Adipocyte (in vitro differentiated cells): Measurements from ENCODE around the gene ARHGAP25.

Experiments
- DNase-seq: peaks from one replicate; pipeline ENCODE4 v3.0.0-alpha.2; 2015; ENCODE audit warnings: low read depth
- H3K27me3 ChIP-seq: replicated peaks from 2 replicates; pipeline ENCODE4 v1.7.0; 2013; ENCODE audit warnings: mild to moderate bottlenecking, low read length, moderate library complexity; ENCODE audit not compliant: control insufficient read depth, insufficient read depth
- H3K36me3 ChIP-seq: 2 replicates; pipeline ENCODE4 v1.7.0; 2013; ENCODE audit warnings: low read length, mild to moderate bottlenecking, moderate library complexity; ENCODE audit not compliant: control insufficient read depth, insufficient read depth, severe bottlenecking
- H3K4me1 ChIP-seq: 2 replicates; pipeline ENCODE4 v1.7.0; 2013; ENCODE audit warnings: mild to moderate bottlenecking, low read length, moderate library complexity; ENCODE audit not compliant: control insufficient read depth, insufficient read depth
- H3K4me3 ChIP-seq: 2 replicates; pipeline ENCODE4 v1.7.0; 2013; ENCODE audit warnings: mild to moderate bottlenecking, low read length, moderate library complexity
- H3K9ac ChIP-seq: 2 replicates; pipeline ENCODE4 v1.7.0; 2013; ENCODE audit warnings: mild to moderate bottlenecking, low read length, moderate library complexity
- H3K9me3 ChIP-seq: 2 replicates; pipeline ENCODE4 v1.7.0; 2013; ENCODE audit warnings: mild to moderate bottlenecking, low read length, moderate library complexity; ENCODE audit not compliant: control insufficient read depth

The ARHGAP25 gene

DNA sequence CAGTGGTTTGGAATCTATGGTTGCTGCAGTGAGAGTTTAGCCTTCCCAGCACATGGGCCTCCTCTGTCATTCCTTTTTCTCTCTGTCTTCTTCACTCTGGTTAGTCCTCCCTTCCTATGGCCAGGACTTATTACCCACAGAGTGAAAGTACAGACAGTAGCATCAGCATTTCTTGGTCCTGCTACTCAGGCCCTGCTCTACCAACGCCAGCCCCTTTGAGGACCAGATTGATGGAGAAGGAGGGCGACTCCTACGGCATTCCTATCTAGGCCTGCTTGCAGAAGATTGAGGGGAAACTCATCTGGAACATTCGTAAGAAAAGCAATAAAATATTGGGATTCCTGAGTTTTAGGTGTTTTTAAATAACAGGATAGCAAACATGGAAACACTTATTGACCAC lies 93.1 kb downstream of the ARHGAP25 start:
- peaks cover 39% of the 10 kb centered on the region for H3K4me1 ChIP-seq
- H3K36me3 ChIP-seq, result no peaks in the 10 kb centered on the region
- H3K9ac ChIP-seq, result no peak overlapping the region
- no peaks in the 10 kb centered on the region for H3K9me3 ChIP-seq
- DNase-seq, result no peak
- no peak overlapping the region for H3K4me3 ChIP-seq
- H3K27me3 ChIP-seq, result no peaks in the 10 kb centered on the region

DNA sequence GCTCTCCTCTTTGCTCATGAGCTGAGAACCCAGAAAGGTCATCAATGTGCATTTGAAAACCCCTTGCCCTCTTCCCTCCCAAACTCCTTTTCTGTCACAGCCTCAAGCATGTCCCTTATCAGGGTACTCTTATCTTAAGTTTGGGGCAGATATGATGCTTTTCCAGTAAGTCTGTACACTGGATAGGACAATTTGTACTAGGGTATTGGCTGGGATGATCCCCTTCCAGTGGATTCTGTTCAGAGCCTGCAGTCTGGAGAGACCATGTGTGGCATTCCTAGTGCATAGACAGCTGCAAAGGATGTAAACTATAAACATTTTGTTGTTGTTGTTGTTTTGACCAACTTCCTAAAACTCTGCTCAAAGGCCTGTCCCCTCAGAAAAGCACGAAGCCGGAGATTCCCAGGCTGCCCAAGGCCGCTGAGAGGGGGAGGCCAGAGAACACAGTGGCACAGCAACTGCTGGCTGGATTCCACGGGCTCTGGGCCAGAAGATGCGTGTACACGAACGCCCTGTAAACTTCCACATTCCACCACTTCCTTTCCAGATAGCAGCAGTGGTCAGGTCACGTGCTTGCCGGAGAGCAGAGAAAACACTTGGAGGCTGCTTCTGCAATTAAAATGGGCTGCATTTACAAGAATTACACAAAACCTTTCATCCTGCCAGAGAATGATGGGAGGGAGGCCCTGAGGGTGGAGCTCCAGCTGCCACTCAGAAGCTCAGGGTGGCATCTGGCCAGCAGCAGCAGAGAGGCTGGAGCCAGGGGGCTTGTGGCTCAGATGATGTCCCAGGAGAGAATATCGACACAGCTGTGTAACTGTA lies 94.5 kb downstream of the ARHGAP25 start:
- H3K9me3 ChIP-seq, result no peaks in the 10 kb centered on the region
- H3K27me3 ChIP-seq, result no peaks in the 10 kb centered on the region
- H3K4me1 ChIP-seq, result peaks cover 41% of the 10 kb centered on the region
- H3K9ac ChIP-seq, result peak overlapping the region; percentile 44
- H3K4me3 ChIP-seq, result peak overlapping the region; percentile 33
- H3K36me3 ChIP-seq, result no peaks in the 10 kb centered on the region
- peak; percentile 93 for DNase-seq

DNA sequence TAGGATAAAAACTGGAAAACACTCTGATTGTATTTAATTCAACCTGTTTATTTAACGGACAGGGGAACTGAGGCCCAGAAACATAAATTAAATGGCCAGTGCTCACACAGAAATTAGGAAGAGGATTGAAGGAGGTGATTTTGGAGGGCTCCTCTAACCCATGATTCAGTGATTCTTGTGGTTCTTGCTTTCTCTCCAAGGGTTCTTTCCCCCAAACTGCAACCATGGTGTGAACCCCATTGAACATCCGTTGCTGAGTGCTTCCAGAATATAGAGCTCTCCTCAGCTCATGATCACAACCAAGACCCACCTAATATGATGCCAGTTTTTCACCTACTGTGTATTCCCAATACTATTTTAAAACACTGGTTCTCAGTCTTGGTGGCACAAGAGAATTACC lies 95.1 kb downstream of the ARHGAP25 start:
- Histone ChIP-seq H3K36me3 (no peaks in the 10 kb centered on the region), H3K9ac (no peak overlapping the region), H3K9me3 (no peaks in the 10 kb centered on the region), H3K27me3 (no peaks in the 10 kb centered on the region), H3K4me1 (peaks cover 41% of the 10 kb centered on the region), H3K4me3 (peak overlapping the region; percentile 33)
- DNase-seq, result no peak

DNA sequence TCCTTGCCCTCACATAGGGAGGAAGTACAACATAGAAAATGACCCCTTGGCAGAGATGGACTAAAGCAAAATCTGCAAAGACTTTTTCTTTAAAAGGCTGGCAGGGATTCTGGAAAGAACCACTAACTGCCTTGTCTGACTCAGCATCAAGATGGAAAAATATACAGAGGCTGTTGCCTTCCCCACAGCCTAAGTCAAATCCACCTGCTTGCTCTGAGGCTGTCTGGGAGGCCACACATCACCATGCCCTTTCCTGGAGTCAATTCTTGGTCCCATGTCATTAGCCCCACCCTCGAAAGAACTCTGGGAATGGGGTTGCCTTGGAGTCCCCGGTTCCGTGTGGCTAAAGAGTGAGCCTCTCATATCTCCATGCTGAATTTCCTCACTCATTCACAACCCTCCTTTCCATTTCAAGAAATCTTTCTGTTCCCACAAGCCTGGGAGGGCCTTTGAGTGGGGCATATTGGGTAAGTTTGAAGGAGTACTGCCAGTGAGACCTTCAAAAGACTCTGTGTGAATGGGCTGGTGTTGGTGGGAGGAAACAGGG lies 97.1 kb downstream of the ARHGAP25 start:
- peak; percentile 32 for DNase-seq
- Histone ChIP-seq H3K9me3 (no peaks in the 10 kb centered on the region), H3K4me3 (no peak overlapping the region), H3K9ac (no peak overlapping the region), H3K4me1 (peaks cover 41% of the 10 kb centered on the region), H3K27me3 (no peaks in the 10 kb centered on the region), H3K36me3 (no peaks in the 10 kb centered on the region)

DNA sequence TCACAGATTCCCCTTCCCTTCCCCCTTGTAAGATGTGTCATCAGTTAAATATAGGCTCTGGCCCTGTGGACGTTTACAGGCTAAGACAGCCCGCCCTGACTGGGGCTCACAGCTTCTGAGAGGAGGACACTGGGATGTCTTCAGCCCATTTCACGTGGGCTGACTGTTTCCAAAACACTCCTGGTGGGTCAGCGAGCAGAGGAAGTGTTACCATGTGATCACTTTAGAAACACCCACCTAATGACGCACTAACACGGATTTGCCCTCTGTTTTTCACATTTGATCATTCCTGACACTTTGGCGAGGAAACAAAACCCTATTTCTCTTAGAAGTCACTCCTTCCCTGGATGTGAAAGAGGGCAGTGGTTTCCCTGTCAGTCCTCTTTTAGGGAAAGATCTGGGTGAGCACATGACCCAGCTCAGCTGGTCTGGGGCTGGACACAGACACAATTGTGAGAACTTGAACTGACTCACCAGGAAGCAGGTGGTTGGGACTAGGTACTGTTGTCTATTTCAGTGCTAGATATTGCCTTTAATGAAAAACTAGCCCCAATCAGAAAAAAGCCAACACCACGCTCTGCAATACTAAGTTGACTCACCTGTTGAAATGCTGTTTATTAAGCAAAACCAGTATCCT lies 97.7 kb downstream of the ARHGAP25 start:
- Histone ChIP-seq H3K4me3 (no peak overlapping the region), H3K4me1 (peaks cover 41% of the 10 kb centered on the region), H3K9ac (no peak overlapping the region), H3K27me3 (no peaks in the 10 kb centered on the region), H3K9me3 (no peaks in the 10 kb centered on the region), H3K36me3 (no peaks in the 10 kb centered on the region)
- no peak for DNase-seq

DNA sequence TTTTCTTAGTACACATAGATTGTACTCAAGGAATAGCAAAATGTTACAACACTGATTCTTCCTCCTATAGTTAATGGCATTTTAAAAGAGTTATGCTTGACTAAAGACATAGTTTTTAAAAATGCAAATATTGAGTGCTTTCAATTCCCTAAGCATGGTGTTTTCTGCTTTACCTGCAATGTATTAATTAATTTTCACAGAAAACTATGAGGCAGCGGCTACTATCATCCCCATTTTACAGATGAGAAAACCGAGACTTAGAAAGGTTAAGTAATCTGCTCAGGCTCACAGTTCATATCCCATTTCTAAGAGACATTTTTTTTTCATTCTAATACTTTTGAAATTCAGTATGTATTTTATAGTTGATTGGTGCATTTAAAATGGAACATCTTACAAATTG lies 98.6 kb downstream of the ARHGAP25 start:
- Histone ChIP-seq H3K4me1 (peaks cover 41% of the 10 kb centered on the region), H3K9me3 (no peaks in the 10 kb centered on the region), H3K36me3 (no peaks in the 10 kb centered on the region), H3K27me3 (no peaks in the 10 kb centered on the region), H3K4me3 (no peak overlapping the region), H3K9ac (no peak overlapping the region)
- DNase-seq, result no peak

DNA sequence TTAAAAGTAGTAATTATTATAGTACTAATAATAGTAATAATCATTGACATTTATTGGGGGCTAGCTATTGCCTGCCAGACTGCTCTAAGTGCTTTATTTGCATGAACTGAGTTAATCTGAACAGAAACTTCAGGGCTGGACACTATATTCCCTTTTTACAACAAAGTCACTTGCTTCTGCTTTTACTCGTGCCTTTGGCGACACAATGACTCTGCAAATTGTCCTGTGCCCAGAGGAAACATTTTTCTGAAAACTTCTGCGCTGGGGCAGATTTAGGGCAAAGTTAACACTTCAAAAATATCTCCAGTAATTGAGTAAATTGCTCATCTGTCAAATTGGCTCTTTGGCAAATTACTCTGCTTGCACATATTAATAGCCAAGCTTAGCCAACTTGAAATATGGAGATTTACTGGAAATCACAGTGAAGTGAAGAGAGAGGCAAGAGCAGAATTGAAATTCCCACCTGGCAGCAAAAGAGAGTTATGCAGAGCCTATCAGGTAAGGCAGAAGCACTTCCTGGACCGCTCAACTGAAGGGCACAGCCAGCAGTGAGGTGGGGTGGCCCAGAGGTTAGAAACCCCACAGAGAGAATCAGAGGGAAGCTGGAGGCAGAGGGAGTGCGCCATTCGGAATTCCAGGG lies 100.2 kb downstream of the ARHGAP25 start:
- H3K9me3 ChIP-seq, result no peaks in the 10 kb centered on the region
- DNase-seq, result no peak
- peaks cover 27% of the 10 kb centered on the region for H3K4me1 ChIP-seq
- no peaks in the 10 kb centered on the region for H3K36me3 ChIP-seq
- peak overlapping the region; percentile 33 for H3K9ac ChIP-seq
- H3K27me3 ChIP-seq, result no peaks in the 10 kb centered on the region
- no peak overlapping the region for H3K4me3 ChIP-seq

DNA sequence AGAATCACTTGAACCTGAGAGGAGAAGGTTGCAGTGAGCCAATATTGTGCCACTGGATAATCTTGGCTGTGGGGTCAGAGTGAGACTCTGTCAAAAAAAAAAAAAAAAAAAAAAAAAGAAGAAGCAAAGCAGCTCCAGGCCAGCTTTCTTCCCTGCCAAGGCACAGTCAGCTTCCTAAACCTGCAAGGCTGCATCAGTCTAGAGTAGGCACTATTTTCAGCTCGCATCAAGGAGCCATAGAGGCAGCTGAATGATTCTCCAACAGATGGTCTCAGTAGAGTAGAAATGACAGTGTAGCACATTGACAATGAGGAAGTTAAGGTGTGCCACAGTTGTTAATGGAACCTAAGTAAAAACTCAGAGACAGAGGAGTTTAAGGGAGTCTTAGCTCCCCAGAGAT lies 101.0 kb downstream of the ARHGAP25 start:
- Histone ChIP-seq H3K27me3 (no peaks in the 10 kb centered on the region), H3K36me3 (no peaks in the 10 kb centered on the region), H3K9me3 (no peaks in the 10 kb centered on the region), H3K4me1 (peaks cover 20% of the 10 kb centered on the region), H3K4me3 (no peak overlapping the region), H3K9ac (no peak overlapping the region)
- no peak for DNase-seq

DNA sequence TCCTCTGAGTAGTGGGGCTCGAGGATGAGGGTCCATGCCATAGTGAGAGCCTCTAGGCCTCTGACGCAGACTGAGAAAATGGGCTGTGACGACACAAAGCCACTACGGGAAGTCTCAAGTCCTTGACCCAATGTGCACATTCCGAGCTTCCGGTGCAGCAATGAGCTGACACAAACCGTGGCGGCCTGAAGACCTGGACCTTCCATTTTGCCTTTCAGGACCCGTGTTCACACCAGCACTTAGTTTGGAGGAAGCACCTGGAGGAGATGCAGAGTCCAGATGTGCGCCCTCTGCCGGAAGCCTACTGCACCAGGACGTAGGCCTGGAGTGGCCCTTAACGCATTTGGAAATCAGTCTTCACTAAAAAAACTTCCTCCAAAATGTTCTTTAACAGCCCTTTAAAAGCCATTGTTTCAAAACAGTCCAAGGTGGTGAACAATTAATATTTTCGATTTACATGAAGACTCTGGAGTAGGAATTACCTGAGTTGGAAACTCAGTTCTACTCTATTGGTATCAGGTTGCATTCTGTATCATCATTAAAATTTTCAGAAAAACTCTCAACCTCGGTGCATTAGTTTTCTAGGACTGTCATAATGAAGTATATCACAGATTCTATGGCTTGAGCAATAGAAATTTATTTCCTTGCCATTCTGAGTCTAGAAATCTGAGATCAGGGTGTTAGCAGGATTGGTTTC lies 102.7 kb downstream of the ARHGAP25 start:
- peak; percentile 59 for DNase-seq
- Histone ChIP-seq H3K9ac (no peak overlapping the region), H3K4me3 (no peak overlapping the region), H3K4me1 (peaks cover 5% of the 10 kb centered on the region), H3K9me3 (no peaks in the 10 kb centered on the region), H3K27me3 (no peaks in the 10 kb centered on the region), H3K36me3 (no peaks in the 10 kb centered on the region)

DNA sequence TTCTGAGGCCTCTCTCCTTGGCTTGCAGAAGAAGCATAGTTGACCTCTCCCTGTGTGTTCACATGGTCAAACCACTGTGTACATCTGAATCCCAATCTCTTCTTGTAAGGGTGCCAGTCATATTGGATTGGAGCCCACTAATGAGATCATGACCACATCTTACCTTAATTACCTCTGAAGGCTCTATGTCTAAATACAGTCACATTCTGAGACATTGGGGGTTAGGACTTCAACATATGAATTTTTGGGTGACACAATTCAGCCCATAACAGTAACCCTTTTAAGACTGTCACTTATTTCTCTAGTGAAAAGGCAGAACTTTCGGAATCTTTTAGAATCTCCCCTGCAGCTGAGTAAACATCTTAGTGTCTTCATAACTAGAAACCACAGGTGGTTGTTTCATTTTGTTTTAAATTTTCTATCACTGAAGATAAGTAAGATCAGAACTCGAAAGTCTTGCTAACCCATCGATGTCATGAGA lies 103.3 kb downstream of the ARHGAP25 start:
- H3K9ac ChIP-seq, result no peak overlapping the region
- peak; percentile 14 for DNase-seq
- H3K4me3 ChIP-seq, result no peak overlapping the region
- no peaks in the 10 kb centered on the region for H3K4me1 ChIP-seq
- no peaks in the 10 kb centered on the region for H3K36me3 ChIP-seq
- H3K9me3 ChIP-seq, result no peaks in the 10 kb centered on the region
- H3K27me3 ChIP-seq, result no peaks in the 10 kb centered on the region

DNA sequence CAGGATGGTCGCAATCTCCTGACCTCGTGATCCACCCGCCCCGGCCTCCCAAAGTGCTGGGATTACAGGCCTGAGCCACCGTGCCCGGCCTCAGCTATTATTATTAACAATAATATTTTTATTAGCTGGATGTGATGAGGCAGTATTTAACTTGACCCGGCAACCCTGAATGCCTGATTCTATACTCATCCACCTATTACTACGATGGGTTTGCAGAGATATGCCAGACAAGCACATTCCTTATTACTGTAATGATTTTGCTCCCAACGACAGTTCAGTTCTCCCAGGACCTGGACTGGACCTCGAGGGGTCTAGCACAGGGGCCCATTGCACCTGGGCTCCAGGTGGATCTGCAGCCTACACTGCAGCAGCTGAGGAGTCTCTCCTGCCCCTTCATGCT lies 104.0 kb downstream of the ARHGAP25 start:
- no peak overlapping the region for H3K4me3 ChIP-seq
- no peak for DNase-seq
- H3K27me3 ChIP-seq, result no peaks in the 10 kb centered on the region
- H3K9me3 ChIP-seq, result no peaks in the 10 kb centered on the region
- no peaks in the 10 kb centered on the region for H3K36me3 ChIP-seq
- no peaks in the 10 kb centered on the region for H3K4me1 ChIP-seq
- no peak overlapping the region for H3K9ac ChIP-seq
